ENCODE measurements around the gene SEC14L6. TPM values are rescaled to one million over a fixed set of nuclear protein-coding genes. Genes with fewer than 3 reads are reported as not detected.

The SEC14L6 gene
- total RNA-seq, 1 experiment from 2014 or later = not detected

DNA sequence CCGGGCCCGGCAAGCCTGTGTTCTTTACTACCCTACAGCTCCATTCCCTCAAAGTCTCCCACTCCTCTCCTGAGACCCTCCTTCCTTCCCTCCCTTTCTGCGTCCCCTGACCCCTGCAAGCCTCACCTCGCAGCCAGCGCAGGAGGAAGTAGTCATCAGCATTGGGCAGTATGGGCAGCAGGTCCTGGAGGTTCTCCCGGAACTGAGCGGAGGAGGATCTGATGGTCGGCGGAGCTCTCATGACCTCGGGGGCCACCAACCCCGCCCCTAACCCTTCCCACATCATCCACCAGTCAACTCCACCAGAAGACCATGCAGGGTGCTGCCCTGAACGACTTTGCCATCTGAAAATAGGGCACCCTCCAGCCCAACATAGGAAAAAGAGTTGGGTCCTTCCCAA lies 43.0 kb downstream of the SEC14L6 start:
- intact Hi-C loops (cut with micrococcal nuclease; ENCODE audit: unreplicated experiment) = no loop called here
- in situ Hi-C loops (cut with HindIII; ENCODE audit: low pct_unique_long_range_greater_than_20kb, low sequenced_read_pairs) = no loop called here
- ATAC-seq = no peak
- TF ChIP-seq POLR2AphosphoS5 (IDR thresholded peaks at IDR 0.05; ENCODE audit: low read depth, low read length) (no peak), TCF7L2 (IDR thresholded peaks at IDR 0.05; ENCODE audit: low read depth, low read length) (no peak), SIN3A (IDR thresholded peaks at IDR 0.05; ENCODE audit: borderline replicate concordance, insufficient read depth, low read depth, low read length) (no peak)
- TF ChIP-seq, protein P1, sequence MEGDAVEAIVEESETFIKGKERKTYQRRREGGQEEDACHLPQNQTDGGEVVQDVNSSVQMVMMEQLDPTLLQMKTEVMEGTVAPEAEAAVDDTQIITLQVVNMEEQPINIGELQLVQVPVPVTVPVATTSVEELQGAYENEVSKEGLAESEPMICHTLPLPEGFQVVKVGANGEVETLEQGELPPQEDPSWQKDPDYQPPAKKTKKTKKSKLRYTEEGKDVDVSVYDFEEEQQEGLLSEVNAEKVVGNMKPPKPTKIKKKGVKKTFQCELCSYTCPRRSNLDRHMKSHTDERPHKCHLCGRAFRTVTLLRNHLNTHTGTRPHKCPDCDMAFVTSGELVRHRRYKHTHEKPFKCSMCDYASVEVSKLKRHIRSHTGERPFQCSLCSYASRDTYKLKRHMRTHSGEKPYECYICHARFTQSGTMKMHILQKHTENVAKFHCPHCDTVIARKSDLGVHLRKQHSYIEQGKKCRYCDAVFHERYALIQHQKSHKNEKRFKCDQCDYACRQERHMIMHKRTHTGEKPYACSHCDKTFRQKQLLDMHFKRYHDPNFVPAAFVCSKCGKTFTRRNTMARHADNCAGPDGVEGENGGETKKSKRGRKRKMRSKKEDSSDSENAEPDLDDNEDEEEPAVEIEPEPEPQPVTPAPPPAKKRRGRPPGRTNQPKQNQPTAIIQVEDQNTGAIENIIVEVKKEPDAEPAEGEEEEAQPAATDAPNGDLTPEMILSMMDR (IDR thresholded peaks at IDR 0.05) = no peak
- TF ChIP-seq, protein P2, sequence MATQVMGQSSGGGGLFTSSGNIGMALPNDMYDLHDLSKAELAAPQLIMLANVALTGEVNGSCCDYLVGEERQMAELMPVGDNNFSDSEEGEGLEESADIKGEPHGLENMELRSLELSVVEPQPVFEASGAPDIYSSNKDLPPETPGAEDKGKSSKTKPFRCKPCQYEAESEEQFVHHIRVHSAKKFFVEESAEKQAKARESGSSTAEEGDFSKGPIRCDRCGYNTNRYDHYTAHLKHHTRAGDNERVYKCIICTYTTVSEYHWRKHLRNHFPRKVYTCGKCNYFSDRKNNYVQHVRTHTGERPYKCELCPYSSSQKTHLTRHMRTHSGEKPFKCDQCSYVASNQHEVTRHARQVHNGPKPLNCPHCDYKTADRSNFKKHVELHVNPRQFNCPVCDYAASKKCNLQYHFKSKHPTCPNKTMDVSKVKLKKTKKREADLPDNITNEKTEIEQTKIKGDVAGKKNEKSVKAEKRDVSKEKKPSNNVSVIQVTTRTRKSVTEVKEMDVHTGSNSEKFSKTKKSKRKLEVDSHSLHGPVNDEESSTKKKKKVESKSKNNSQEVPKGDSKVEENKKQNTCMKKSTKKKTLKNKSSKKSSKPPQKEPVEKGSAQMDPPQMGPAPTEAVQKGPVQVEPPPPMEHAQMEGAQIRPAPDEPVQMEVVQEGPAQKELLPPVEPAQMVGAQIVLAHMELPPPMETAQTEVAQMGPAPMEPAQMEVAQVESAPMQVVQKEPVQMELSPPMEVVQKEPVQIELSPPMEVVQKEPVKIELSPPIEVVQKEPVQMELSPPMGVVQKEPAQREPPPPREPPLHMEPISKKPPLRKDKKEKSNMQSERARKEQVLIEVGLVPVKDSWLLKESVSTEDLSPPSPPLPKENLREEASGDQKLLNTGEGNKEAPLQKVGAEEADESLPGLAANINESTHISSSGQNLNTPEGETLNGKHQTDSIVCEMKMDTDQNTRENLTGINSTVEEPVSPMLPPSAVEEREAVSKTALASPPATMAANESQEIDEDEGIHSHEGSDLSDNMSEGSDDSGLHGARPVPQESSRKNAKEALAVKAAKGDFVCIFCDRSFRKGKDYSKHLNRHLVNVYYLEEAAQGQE (IDR thresholded peaks at IDR 0.05; ENCODE audit: insufficient read depth in 1 of 2, low read depth in 2 of 2, low read length in 1 of 2) = no peak
- no peak for DNase-seq (ENCODE audit: low read depth, low spot score)
- Histone ChIP-seq H3K4me1 (ENCODE audit: control insufficient read depth, insufficient read depth, low read length) (no peaks in the 10 kb centered on the region), H3K27ac (ENCODE audit: low read length) (no peak overlapping the region), H3K36me3 (ENCODE audit: control insufficient read depth, insufficient read depth, low read length) (peaks cover 3% of the 10 kb centered on the region; the same call in 1 of the 2 replicates), H3K4me3 (ENCODE audit: low read depth in 2 of 2, low read length in 2 of 2) (no peak overlapping the region), H3K27me3 (ENCODE audit: control insufficient read depth, insufficient read depth, low read length) (no peaks in the 10 kb centered on the region), H3K9me3 (ENCODE audit: control insufficient read depth, insufficient read depth, low read depth, low read length) (no peaks in the 10 kb centered on the region)
- ChIA-PET POLR2A (no interaction called here), CTCF (no interaction called here)
- BruUV-seq (replicated peaks) = no TSS peak

DNA sequence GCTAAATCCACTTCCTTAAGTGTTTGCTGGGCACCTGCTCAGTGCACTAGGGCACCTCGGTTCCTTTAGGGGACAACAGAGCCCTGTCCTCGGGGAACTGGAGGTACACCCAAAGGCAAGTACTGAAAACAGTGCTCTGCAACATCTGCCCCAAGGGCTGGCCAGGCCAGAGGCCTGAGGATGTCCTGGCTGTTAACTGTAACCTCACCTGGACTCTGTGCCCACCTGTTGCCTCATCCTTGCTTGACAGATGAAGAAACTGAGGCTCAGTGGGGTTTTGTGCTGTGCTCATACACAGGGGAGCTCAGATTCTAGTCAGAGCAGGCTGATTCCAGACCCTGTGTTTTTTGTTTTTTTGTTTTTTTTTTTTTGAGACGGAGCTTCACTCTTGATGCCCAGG lies 43.6 kb downstream of the SEC14L6 start:
- Histone ChIP-seq H3K27ac (ENCODE audit: low read length) (no peak overlapping the region), H3K4me3 (ENCODE audit: low read depth in 2 of 2, low read length in 2 of 2) (no peak overlapping the region), H3K4me1 (ENCODE audit: control insufficient read depth, insufficient read depth, low read length) (no peaks in the 10 kb centered on the region), H3K36me3 (ENCODE audit: control insufficient read depth, insufficient read depth, low read length) (peaks cover 3% of the 10 kb centered on the region; the same call in 1 of the 2 replicates), H3K27me3 (ENCODE audit: control insufficient read depth, insufficient read depth, low read length) (no peaks in the 10 kb centered on the region), H3K9me3 (ENCODE audit: control insufficient read depth, insufficient read depth, low read depth, low read length) (no peaks in the 10 kb centered on the region)
- ChIA-PET POLR2A (no interaction called here), CTCF (no interaction called here)
- no peak for DNase-seq (ENCODE audit: low read depth, low spot score)
- TF ChIP-seq TCF7L2 (IDR thresholded peaks at IDR 0.05; ENCODE audit: low read depth, low read length) (no peak), POLR2AphosphoS5 (IDR thresholded peaks at IDR 0.05; ENCODE audit: low read depth, low read length) (no peak), SIN3A (IDR thresholded peaks at IDR 0.05; ENCODE audit: borderline replicate concordance, insufficient read depth, low read depth, low read length) (no peak)
- TF ChIP-seq, protein P1 (IDR thresholded peaks at IDR 0.05) = no peak
- TF ChIP-seq, protein P2 (IDR thresholded peaks at IDR 0.05; ENCODE audit: insufficient read depth in 1 of 2, low read depth in 2 of 2, low read length in 1 of 2) = no peak
- BruUV-seq (replicated peaks) = TSS peak; percentile 88
- intact Hi-C loops (cut with micrococcal nuclease; ENCODE audit: unreplicated experiment) = no loop called here
- in situ Hi-C loops (cut with HindIII; ENCODE audit: low pct_unique_long_range_greater_than_20kb, low sequenced_read_pairs) = no loop called here
- ATAC-seq = no peak

Measured in Panc1 (cell line).